GM21390 (cell line): ENCODE results near the gene NEURL3.
"Not testable (repeated sequence)": the region's sequence is repeated elsewhere in the genome, so short reads cannot be mapped to it uniquely, and the experiment has no call there.

ENCODE experiments used
- ATAC-seq: cut with Tn5 transposase; IDR thresholded peaks from one replicate; pipeline ENCODE4 v1.9.1; 2021; ENCODE audit not compliant: unreplicated experiment

The NEURL3 gene

DNA sequence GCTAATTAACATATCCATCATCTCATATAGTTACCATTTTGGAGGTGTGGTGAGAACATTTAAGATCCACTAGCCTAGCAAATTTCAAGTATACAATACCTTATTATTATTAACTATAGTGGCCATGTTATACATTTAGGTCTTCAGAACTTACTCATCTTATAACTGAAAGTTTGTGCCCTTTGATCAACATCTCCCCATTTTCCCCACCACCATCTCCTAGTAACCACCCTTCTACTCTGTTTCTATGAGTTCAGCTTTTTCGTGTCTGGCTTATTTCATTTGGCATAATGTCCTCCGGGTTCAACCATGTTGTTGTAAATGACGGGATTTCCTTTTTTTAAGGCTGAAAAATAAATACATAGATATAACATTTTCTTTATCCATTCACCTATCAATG lies 15.9 kb downstream of the NEURL3 start:
- ATAC-seq, result no peak

DNA sequence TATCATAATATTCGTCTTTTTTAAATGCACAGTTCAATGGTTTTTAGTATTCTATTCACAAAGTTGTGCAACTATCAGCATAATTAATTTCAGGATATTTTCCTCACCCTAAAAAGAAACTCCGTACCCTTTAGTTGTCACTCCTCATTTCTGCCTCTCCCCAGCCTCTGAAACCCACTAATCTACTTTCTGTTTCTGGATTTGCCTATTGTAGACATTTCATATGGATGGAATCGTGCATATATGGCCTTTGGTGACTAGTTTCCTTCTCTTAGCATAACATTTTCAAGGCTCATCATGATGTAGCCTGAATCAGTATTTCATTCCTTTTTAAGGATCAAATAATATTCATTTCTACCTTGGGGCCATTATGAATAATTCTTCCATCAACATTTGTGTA lies 18.5 kb downstream of the NEURL3 start:
- ATAC-seq, result no peak

GRCh38 chr2:96485751-96486651 lies 19.2 kb downstream of the NEURL3 start:
- ATAC-seq, result peak; percentile 90

DNA sequence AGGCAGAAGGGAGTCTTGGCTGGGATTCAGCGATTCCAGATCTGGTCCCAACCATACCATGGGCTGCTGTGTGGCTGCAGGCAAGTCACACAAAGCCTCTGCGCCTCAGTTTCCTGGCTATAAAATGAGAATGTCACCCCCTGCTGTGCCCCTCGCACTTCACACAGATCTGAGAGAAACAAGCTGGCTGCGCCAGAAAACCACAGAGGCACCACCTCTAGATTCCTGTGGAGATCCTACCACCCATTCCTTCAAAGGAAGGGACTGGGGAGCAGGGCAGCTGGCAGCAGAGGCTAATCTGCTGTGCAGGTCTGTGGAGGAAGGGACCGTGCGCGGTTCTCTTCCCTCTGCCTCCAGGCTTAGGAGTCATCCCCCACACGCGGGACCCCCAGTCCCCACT lies 19.8 kb downstream of the NEURL3 start:
- ATAC-seq, result no peak

GRCh38 chr2:96484091-96484490 lies 21.1 kb downstream of the NEURL3 start:
- ATAC-seq, result no peak

GRCh38 chr2:96477458-96477857 lies 27.7 kb downstream of the NEURL3 start:
- no peak for ATAC-seq

GRCh38 chr2:96471772-96472171 lies 33.4 kb downstream of the NEURL3 start:
- ATAC-seq, result no peak

DNA sequence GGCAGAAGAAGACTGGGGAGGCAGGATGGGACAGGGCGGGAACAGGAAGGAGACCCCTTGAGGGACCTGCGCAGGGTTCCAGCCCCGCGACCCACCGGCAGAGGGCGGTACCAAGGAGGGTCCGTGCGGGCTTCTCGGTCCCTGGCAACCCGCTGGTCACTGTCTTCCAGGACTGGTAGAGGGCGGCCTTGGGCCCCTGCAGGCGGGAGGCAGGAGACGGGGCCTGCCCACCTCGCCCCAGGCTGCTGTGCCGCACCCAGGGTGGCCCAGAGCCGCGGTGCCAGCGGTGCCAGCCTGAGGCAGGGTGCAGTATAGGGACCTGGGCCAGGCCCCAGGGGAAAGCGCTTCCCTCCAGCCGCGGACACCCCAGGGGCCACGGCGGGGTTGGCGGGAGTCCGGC lies 34.5 kb downstream of the NEURL3 start:
- no peak for ATAC-seq

DNA sequence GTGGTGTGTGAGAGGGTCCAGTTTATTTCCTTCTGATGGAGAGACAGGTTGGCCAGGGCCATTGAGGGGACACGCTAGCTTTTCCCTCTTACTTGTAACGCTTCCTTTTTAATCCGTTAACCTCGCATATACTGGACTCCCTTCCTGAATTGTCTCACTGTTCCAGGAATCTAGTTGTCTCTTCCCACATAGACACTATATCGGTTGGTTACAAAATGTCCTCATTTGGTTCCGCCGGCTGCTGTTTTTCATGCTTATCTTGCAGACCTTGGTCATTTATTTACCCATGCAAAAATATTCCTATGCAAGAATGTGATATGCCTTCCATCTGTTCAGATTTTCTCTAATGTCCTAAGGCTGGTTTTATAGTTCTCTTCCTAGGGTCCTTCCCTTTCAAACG lies 35.0 kb downstream of the NEURL3 start:
- no peak for ATAC-seq

DNA sequence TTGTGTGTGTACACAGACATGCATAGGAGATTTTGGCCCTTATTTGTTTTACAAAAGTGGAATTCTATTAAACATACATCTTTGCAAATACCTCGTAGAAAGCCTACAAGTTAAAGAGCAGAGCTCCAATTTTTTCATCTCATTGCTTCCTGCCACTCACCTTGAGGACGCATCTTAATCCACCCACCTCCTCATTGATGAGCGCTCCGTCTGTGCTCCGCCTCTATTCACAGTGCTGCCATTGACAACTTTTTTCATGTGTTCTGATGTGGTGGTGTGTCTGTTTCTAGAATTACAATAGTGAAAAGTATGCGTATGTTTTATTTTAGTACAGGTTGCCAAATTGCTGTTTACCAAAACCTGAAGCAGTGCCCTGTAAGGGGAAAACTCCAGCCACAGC lies 36.3 kb downstream of the NEURL3 start:
- no peak for ATAC-seq

DNA sequence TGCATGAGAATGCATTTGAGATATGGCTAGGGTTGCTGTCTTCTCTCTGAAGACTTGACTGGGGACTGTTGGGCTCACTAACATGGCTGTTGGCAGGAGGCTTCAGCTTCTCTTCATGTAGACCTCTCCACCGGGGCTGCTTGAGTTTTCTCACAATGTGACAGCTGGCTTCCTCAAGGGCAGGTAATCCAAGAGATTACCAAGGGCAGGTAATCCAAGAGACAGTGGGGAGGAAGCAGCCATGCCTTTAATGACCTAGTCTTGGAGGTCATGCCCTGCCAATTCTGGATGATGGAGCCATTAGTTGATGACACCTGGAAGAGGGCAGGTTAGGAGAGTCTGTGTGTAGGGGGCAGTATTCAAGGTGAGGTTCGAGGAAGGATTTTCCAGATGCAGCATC lies 40.5 kb downstream of the NEURL3 start:
- ATAC-seq, result no peak

- no peak for ATAC-seq
These were observed 41.1 kb downstream of the NEURL3 start for GRCh38 chr2:96464061-96464460.

GRCh38 chr2:96463119-96463518 lies 42.0 kb downstream of the NEURL3 start:
- ATAC-seq, result no peak

- not testable (repeated sequence) for ATAC-seq
These were observed 43.5 kb downstream of the NEURL3 start for GRCh38 chr2:96461616-96462015.

- ATAC-seq, result no peak
These were observed 53.1 kb downstream of the NEURL3 start for GRCh38 chr2:96452053-96452452.

DNA sequence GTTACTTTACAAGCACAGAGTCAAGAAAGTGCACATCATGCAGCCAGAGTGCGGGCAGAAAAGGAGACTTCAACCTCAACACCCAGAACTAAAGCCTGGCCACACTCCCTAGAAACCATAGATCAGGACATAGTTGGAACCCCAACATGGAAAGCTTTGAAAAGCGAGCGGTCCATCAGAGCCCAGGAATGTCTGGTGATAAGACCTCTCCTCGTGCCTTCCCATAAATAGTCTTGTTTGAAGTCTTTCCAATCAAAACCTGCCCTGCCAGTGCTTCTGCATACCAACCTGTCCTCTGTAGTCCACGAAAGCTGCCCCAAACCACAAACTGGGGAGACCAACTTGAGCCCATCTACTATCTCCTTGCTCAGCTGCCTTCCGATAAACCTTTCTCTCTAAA lies 55.5 kb downstream of the NEURL3 start:
- ATAC-seq, result no peak

DNA sequence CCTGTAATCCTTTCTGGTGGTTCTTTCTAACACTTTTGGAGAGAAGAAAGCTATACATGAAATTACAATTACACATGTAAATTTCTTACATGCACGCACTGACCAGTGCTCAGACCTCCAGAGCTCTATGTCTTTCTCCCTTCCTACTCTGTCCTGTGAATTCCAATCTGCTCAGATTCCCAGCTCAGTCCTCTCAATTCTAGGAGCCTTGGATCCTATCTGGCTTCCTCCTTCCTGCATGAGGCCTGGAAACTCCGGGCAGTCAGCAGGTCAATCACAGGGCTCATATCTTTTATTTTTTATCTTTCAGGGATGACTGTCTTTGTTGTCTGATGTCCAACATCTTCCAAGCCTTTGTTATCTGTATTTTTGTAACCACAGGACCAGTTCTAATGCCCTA lies 56.0 kb downstream of the NEURL3 start:
- ATAC-seq, result no peak

DNA sequence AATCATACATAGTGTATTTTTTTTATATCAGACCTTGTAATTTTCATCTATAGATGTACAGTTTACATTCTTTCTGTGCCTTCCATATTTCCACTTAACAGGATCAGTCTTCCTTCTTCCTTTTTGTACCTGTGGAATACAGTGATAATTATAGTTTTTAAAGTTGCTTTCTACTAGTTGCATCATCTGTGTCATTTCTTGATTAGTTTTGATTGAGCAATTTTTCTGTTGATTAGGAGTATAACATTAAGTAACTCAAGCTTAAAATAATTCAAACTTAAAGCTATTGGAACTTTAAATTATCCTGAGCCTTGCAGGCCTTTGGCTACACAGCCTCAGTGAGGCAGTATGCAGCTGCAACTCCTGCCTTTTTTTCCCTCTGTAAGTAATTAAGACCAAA lies 57.4 kb downstream of the NEURL3 start:
- ATAC-seq, result no peak
